ENCODE results near the gene U2AF2.
"Not testable (repeated sequence)": the region's sequence is repeated elsewhere in the genome, so short reads cannot be mapped to it uniquely, and the experiment has no call there.

Gene U2AF2

DNA sequence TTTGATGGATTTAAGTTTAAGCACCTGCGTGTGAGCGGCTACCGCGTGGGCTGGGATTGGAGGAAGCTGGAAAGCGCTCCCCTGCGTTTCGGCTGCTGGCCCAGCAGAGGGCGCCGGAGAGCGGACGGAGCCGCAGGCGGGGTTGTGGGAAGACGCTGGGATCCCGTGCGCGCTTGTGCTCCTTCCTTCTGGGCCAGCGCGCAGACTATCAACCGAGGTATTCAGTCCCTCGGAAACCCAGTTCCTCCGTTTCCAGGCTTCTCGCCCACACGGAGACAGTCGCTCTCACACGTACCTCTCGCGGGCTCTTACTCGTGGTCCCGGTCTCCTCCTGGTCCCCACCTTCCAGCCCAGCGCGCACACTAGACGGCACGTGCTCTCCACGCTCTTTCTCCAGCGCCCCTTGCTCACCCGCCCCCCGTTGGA lies 49.0 kb downstream of the U2AF2 start:
- DNase-seq (ENCODE audit: low read depth in 2 of 2, low spot score in 1 of 2), result peak in 1 of 2 donors; percentile 10

DNA sequence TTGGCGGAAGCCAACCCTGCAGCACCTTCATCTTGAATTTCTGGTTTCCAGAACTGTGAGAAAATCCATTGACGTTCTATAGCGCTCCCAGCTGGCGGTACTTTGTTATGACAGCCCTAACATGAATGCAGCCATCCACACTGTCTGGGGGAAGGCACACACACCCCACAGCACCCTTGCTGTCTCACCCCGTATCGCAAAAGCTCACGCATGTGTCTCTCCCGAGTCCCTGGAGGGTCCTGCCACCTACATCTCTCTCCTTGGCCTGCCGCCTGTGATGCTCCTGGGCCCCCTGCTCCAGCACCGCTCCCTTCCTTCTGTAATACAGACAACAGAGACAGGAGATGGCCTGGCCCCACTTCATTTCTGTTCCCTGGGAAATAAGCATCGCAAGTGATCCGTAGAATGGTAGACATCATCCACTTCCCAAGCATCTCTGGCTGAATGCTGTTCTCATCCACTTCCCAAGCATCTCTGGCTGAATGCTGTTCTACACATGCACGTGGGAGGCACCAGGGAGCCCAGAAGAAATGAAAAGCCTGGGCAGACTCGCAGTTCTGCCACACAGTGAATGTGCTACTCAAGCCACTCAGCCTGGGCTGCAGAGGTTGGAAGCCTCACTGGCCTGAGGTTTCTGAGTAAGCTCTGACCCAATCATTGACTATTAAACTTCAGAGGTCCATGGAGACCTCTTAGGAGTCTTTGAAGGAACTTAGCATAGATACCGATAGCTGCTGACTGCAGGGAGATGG lies 49.8 kb downstream of the U2AF2 start:
- no peak for DNase-seq (ENCODE audit: low read depth in 2 of 2, low spot score in 1 of 2)

DNA sequence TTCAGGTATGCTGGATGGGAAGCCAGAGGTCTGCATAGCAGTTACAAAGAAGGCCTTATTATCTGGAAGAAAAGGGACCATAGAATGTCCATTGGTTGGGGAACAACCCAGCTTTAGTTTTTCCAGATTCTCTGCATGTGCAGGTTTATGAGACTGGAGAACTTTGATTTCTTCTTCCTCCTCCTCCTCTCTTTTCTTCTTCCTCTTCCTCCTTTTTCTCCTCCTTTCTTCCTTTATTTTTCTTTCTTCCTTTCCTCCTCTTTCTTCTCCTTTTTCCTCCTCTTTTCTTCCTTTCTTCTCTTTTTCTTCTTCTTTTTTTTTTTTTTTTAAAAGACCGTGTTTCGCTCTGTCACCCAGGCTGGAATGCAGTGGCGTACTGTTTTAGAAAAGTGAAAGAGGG lies 51.1 kb downstream of the U2AF2 start:
- no peak for DNase-seq (ENCODE audit: low read depth in 2 of 2, low spot score in 1 of 2)

DNA sequence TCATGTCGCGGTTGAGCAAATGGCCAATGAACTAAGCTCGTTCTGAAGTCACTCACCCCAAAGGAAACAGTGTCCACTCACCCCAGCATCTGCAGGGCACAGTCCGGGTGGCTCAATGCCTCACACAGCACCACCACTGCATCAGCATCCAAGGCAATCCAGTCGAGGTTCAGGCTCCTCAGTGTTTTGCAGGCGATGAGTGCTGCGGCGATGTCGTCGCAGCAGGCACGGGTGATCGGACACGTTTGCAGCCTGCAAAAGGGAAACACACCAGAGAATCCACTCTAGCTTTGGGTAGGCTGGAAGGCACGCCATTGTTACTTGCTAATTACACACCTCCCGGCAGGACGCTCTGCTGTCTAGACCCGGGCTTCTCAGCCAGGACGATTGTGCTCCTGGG lies 56.9 kb downstream of the U2AF2 start:
- no peak for DNase-seq (ENCODE audit: low read depth in 2 of 2, low spot score in 1 of 2)

DNA sequence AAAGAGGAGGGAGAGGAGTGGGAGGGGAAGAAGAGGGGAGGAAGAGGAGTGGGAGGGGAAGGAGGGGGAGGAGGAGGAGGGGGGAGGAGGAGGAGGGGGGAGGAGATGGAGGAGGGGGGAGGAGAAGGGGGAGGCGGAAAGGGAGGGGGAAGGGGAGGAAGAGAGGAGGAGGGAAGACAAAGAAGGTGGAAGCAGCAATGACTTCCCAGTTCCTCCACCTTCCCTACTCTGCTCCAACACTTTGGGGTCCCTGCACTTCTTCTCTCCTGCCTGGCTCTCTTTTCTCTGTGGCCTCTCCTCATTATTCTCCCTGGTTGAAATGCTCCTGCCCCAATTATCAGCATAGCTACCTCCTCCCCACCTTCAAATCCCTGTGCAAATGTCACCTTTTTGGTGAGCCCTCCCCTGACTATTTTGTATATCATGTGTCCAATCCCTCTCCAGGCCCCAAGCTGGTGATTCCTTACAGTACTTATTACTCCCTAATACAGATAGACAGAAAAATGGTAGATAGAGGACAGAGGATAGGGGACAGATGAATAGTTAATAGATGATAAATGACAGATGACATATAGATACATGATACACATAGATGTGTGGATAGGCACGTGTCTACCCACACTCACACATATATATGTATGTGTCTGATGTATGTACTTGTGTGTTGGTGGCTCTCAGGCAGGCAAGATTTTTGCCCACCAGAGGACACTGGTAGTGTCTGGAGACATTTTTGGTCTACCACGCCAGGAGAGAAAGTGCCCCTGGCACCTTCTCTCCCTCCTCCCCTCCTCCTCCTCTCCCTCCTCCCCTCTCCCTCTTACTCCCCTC lies 58.2 kb downstream of the U2AF2 start:
- DNase-seq (ENCODE audit: low read depth in 2 of 2, low spot score in 1 of 2), result no peak

DNA sequence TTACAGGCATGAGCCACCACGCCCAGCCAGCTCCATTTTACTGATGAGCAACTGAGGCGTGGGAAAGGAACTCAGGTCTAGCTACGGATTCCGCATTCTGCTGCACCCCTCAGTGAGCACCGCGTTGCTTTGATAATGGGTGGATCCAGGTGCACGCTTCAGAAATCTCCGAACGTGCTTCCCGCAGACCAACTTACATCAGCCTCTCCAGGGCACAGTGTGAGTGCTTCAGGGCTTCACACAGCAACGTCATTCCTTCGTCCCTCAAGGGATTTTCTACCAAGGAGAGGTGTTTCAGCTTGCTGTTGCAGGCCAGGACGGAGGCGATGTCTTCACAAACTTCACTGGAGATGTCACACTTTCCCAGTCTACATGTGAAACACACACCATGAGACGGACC lies 61.7 kb downstream of the U2AF2 start:
- no peak for DNase-seq (ENCODE audit: low read depth in 2 of 2, low spot score in 1 of 2)

DNA sequence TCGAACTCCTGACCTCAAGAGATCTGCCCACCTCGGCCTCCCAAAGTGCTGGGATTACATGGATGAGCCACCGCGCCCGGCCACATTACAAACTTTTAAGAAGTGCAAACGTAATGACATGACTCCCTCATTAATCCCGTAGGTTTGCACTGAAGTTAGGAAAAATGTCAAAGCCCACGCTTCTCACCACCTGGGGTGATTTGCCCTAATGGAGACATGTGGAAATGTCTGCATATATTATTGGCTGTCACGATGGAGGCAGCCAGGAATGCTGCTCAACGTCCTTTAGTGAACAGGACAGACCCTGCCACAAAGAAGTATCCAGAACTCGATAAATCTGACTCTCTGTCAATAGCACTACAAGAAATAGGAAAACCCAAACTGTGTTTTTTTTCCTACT lies 62.4 kb downstream of the U2AF2 start:
- DNase-seq (ENCODE audit: low read depth in 2 of 2, low spot score in 1 of 2), result no peak

DNA sequence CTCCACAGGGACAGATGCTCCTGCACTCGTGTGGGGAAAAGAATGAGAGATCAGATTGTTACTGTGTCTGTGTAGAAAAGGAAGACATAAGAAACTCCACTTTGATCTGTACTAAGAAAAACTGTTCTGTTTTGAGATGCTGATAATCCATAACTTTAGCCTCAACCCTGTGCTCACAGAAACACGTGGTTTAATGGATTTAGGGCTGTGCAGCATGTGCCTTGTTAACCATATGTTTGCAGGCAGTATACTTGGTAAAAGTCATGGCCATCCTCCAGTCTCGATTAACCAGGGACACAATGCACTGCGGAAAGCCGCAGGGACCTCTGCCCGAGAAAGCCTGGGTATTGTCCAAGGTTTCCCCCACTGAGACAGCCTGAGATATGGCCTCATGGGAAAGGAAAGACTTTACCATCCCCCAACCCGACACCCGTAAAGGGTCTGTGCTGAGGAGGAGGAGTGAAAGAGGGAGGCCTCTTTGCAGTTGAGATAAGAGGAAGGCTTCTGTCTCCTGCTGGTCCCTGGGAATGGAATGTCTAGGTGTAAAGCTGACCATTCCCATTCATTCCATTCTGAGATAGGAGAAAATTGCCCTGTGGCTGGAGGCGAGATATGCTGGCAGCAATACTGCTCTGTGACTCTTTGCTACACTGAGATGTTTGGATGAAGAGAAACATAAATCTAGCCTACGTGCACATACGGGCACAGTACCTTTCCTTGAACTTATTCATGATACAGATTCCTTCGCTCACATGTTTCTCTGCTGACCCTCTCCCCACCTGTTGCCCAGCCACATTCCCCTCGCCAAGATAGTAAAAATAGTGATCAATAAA lies 63.3 kb downstream of the U2AF2 start:
- DNase-seq (ENCODE audit: low read depth in 2 of 2, low spot score in 1 of 2), result not testable (repeated sequence)

DNA sequence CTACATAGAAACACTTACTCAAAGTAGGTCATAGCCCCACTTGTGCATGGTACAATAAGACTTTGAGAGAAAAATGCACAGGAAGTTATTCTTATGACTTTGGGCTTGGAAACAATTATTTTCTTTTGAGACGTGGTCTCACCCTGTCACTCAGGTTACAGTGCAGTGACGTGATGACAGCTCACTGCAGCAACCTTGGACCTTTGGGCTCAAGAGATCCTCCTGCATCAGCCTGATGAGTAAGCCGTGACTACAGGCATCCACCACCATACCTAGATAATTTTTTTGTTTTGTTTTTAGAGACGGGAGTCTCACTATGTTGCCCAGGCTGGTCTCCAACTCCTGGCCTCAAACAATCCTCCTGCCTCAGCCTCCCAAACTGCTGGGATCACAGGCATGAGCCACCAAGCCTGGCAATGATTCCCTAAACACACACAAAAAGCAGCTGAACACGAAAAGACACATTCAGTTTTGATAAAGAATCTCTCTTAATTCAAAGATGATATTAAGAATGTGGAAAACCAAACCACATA lies 65.4 kb downstream of the U2AF2 start:
- DNase-seq (ENCODE audit: low read depth in 2 of 2, low spot score in 1 of 2), result no peak

DNA sequence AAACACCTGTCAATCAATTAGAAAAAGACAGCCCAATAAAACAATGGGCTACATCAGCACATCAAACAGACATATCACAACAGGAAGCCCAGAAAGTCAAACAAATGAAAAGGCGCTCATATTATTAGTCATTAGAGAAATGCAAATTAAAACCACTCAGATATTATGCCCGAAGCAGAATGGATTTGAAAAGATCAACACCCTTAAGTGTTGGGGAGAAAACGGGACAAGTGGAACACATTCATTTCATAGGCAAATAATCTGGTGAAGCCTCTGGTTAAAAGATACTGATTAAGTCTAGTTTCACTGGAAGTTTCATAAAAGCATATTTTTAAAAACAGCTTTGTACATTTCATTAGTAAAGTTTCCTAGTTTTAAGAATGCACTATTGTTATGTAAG lies 66.0 kb downstream of the U2AF2 start:
- DNase-seq (ENCODE audit: low read depth in 2 of 2, low spot score in 1 of 2), result no peak

DNA sequence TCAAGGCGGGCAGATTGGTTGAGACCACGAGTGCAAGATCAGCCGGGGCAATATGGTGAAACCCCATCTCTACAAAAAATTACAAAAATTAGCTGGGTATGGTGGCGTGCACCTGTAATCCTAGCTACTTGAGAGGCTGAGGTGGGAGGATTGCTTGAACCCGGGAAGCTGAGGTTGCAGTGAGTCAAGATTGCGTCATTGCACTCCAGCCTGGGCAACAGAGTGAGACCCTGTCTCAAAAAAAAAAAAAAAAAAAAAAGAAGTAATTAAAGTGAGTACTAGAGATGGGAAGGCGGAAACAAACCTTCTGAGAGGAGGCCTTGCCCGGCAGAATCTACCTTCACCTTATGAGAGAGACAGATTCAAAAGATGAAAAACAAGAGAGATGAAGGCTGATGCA lies 68.7 kb downstream of the U2AF2 start:
- no peak for DNase-seq (ENCODE audit: low read depth in 2 of 2, low spot score in 1 of 2)

All from stimulated activated CD8-positive, alpha-beta memory T cell treated with anti-CD3 and anti-CD28 coated beads, Interleukin-4, amount 100 ng/mL, for 4 hours (primary cell).